HepG2 (cell line): ENCODE measurements around the gene UBE2D3. TPM values are rescaled to one million over a fixed set of nuclear protein-coding genes. Genes with fewer than 3 reads are reported as not detected.
A peak's percentile ranks its signal among the peaks of the same experiment; 100 is the strongest.

Source experiments
- ARID2 ChIP-seq: sonication (generic); formaldehyde crosslinking; IDR thresholded peaks from 2 replicates; pipeline ENCODE4 v1.8.1; 2022; ENCODE audit warnings: mild to moderate bottlenecking, missing genetic modification reagents, borderline replicate concordance
- DRAP1 ChIP-seq: IDR thresholded peaks from 2 replicates; pipeline ENCODE4 v1.6.1; 2016; ENCODE audit warnings: missing genetic modification reagents, missing compliant biosample characterization
- ETV5 ChIP-seq: IDR thresholded peaks from 2 replicates; pipeline ENCODE4 v1.6.1; 2018; ENCODE audit warnings: missing biosample characterization, missing genetic modification reagents, inconsistent platforms, borderline replicate concordance
- FOXK2 ChIP-seq: fragments of 450-650 bp; IDR thresholded peaks from 2 replicates; pipeline ENCODE4 v1.6.1; 2016
- GABPA ChIP-seq, 2 experiments: IDR thresholded peaks; 2 replicates each; pipeline ENCODE4 v1.6.1; 2011 to 2016; ENCODE audit warnings: low read depth in 2 of 2, low read length in 1 of 2, missing biosample characterization in 1 of 2, missing genetic modification characterization in 1 of 2
- GABPB1 ChIP-seq: IDR thresholded peaks from 2 replicates; pipeline ENCODE4 v1.6.1; 2016; ENCODE audit warnings: mild to moderate bottlenecking, missing genetic modification reagents, moderate library complexity, missing compliant biosample characterization
- GTF3A ChIP-seq: sonication (generic); formaldehyde crosslinking; conservative IDR thresholded peaks from 2 replicates; pipeline ENCODE4 v1.4.0; 2020; ENCODE audit warnings: mild to moderate bottlenecking, missing genetic modification reagents
- HNF1B ChIP-seq: sonication (generic); formaldehyde crosslinking; IDR thresholded peaks from 2 replicates; pipeline ENCODE4 v1.5.1; 2020; ENCODE audit warnings: mild to moderate bottlenecking, moderate library complexity, missing genetic modification reagents
- IRF1 ChIP-seq: sonication (generic); formaldehyde crosslinking; IDR thresholded peaks from 2 replicates; pipeline ENCODE4 v1.4.0; 2020; ENCODE audit warnings: low read depth, mild to moderate bottlenecking, missing genetic modification reagents
- LBX2 ChIP-seq: sonication (generic); formaldehyde crosslinking; IDR thresholded peaks from 2 replicates; pipeline ENCODE4 v1.5.0; 2020; ENCODE audit warnings: missing genetic modification reagents, mild to moderate bottlenecking, borderline replicate concordance
- PHF20 ChIP-seq: sonication (generic); formaldehyde crosslinking; IDR thresholded peaks from 2 replicates; pipeline ENCODE4 v1.5.0; 2020; ENCODE audit warnings: mild to moderate bottlenecking, missing genetic modification reagents
- POLR2AphosphoS5 ChIP-seq: IDR thresholded peaks from 2 replicates; pipeline ENCODE4 v1.6.1; 2012; ENCODE audit warnings: low read depth, low read length
- SIN3A ChIP-seq: IDR thresholded peaks from 2 replicates; pipeline ENCODE4 v1.6.1; 2011; ENCODE audit warnings: low read depth, mild to moderate bottlenecking, control low read depth, low read length, borderline replicate concordance
- THAP7 ChIP-seq: sonication (generic); formaldehyde crosslinking; IDR thresholded peaks from 2 replicates; pipeline ENCODE4 v1.8.1; 2023; ENCODE audit warnings: mild to moderate bottlenecking, missing genetic modification reagents
- THRA ChIP-seq: sonication (generic); formaldehyde crosslinking; IDR thresholded peaks from 2 replicates; pipeline ENCODE4 v1.4.0; 2020; ENCODE audit warnings: missing genetic modification reagents, borderline replicate concordance
- YEATS2 ChIP-seq: sonication (generic); formaldehyde crosslinking; IDR thresholded peaks from 2 replicates; pipeline ENCODE4 v1.4.0; 2020; ENCODE audit warnings: missing genetic modification reagents, borderline replicate concordance
- ZNF30 ChIP-seq: sonication (generic); formaldehyde crosslinking; IDR thresholded peaks from 2 replicates; pipeline ENCODE4 v1.5.0; 2020; ENCODE audit warnings: mild to moderate bottlenecking, missing genetic modification reagents
- ZNF317 ChIP-seq: sonication (generic); formaldehyde crosslinking; IDR thresholded peaks from 2 replicates; pipeline ENCODE4 v1.5.0; 2020; ENCODE audit warnings: mild to moderate bottlenecking, missing genetic modification reagents
- ZNF326 ChIP-seq: sonication (generic); formaldehyde crosslinking; IDR thresholded peaks from 2 replicates; pipeline ENCODE4 v1.4.0; 2020; ENCODE audit warnings: missing genetic modification reagents, borderline replicate concordance
- ZNF362 ChIP-seq: sonication (generic); formaldehyde crosslinking; IDR thresholded peaks from 2 replicates; pipeline ENCODE4 v1.4.0; 2020; ENCODE audit warnings: missing genetic modification reagents, mild to moderate bottlenecking, borderline replicate concordance
- ZNF607 ChIP-seq: sonication (generic); formaldehyde crosslinking; IDR thresholded peaks from 2 replicates; pipeline ENCODE4 v1.5.1; 2020; ENCODE audit warnings: missing genetic modification reagents, mild to moderate bottlenecking, borderline replicate concordance
- ZSCAN30 ChIP-seq: sonication (generic); formaldehyde crosslinking; IDR thresholded peaks from 2 replicates; pipeline ENCODE4 v1.5.0; 2020; ENCODE audit warnings: mild to moderate bottlenecking, missing genetic modification reagents
- polyA plus RNA-seq, 8 experiments: library from polyadenylated mRNA; depleted of rRNA in 3 of 8; stranded (reverse) in 7 of 8; unstranded in 1 of 8; fragments of >200 nt; fragmentation: Illumina TruSeq in 4 of 8; extraction: Trizol in 4 of 8; gene quantifications; 2 replicates each; pipeline versions ENCODE4 v1.2.1 to v1.2.3, GENCODE V29; 2011 to 2016; ENCODE audit warnings: low read depth in 4 of 8, missing spikeins in 1 of 8, mixed read lengths in 1 of 8; ENCODE audit not compliant: insufficient read depth in 1 of 8
- total RNA-seq, 5 experiments: library from RNA; depleted of rRNA; stranded (reverse); fragments of >200 nt; fragmentation: Illumina TruSeq; extraction: Trizol; gene quantifications; 2 replicates each; pipeline ENCODE4 v1.2.3, GENCODE V29; 2016; ENCODE audit warnings: low read depth in 1 of 5

UBE2D3 gene
- total and polyA plus RNA-seq, 2 of the 13 experiments (the other 11 are each of a cell fraction or from before 2014, with no cell fraction given) = 224 to 293 TPM

- TF ChIP-seq HNF1B (CRISPR knock-in tag) (no peak), THAP7 (no peak), ARID2 (CRISPR knock-in tag) (no peak), PHF20 (CRISPR knock-in tag) (peak; percentile 41; the same call in 1 of the 2 replicates), GABPB1 (CRISPR knock-in tag) (peak; percentile 39; the same call in 1 of the 2 replicates), ZNF317 (CRISPR knock-in tag) (no peak), IRF1 (no peak), POLR2AphosphoS5 (no peak; the same call in 1 of the 2 replicates), ZNF326 (CRISPR knock-in tag) (no peak), LBX2 (no peak), ZNF607 (CRISPR knock-in tag) (0 out of 2 replicates have a peak, but pooled peaks have one; percentile 46), ETV5 (peak; percentile 18; the same call in 1 of the 2 replicates), THRA (CRISPR knock-in tag) (no peak), DRAP1 (CRISPR knock-in tag) (peak; percentile 22; the same call in 1 of the 2 replicates), GABPA (IDR thresholded peaks at IDR 0.05; ENCODE audit: low read depth, low read length) (peak; percentile 25), GABPA (CRISPR knock-in tag; IDR thresholded peaks at IDR 0.05; ENCODE audit: low read depth) (peak; percentile 79), GTF3A (CRISPR knock-in tag) (no peak), ZNF362 (CRISPR knock-in tag) (0 out of 2 replicates have a peak, but pooled peaks have one; percentile 49), SIN3A (0 out of 2 replicates have a peak, but pooled peaks have one; percentile 28), ZSCAN30 (CRISPR knock-in tag) (no peak), YEATS2 (no peak), FOXK2 (peak; percentile 36; the same call in 1 of the 2 replicates), ZNF30 (no peak)
These were observed 1.9 kb downstream of the UBE2D3 start (continued) for GRCh38 chr4:102825261-102826091.
